GM12878 (cell line): ENCODE measurements around the gene INSL3. TPM values are rescaled to one million over a fixed set of nuclear protein-coding genes. Genes with fewer than 3 reads are reported as not detected.

Source experiments
- ATAC-seq: fragments of 200-7000 bp; cut with Tn5 transposase; 3 replicates; pipeline ENCODE4 v1.9.1; 2020; ENCODE audit warnings: mild to moderate bottlenecking, moderate library complexity
- BruUV-seq: library from RNA; stranded (reverse); fragments of 400-500 nt; replicated peaks from 2 replicates; lab custom pipeline; 2021; lab: Mats Ljungman, UMichigan
- CTCF ChIA-PET: fragments of 300-600 bp; sonication (Branson Sonifier 250); formaldehyde crosslinking; extraction: SDS; loops from one replicate; lab custom pipeline; 2021; ENCODE audit warnings: inconsistent platforms; lab: Yijun Ruan, JAX
- POLR2A ChIA-PET: fragments of 350-600 bp; formaldehyde crosslinking; extraction: SDS; loops from one replicate; lab custom pipeline; 2021; ENCODE audit warnings: inconsistent platforms; lab: Charles Lee
- RAD21 ChIA-PET: fragments of 300-600 bp; sonication (Branson Sonifier 250); formaldehyde crosslinking; loops from one replicate; lab custom pipeline; 2023; ENCODE audit warnings: antibody characterized with exemption; ENCODE audit not compliant: unreplicated experiment; lab: Charles Lee
- SMC1A ChIA-PET: fragments of 300-600 bp; sonication (Branson Sonifier 250); formaldehyde crosslinking; loops from one replicate; lab custom pipeline; 2023; ENCODE audit not compliant: unreplicated experiment, uncharacterized antibody; lab: Charles Lee
- DNase-seq: peaks from one replicate; pipeline ENCODE4 v3.0.0-alpha.2; 2011; ENCODE audit warnings: low read depth, low spot score
- FAIRE-seq: peaks from 3 replicates; lab custom pipeline; 2011; peaks lifted over from hg19 to GRCh38; lab: Jason Lieb, UNC
- H2AFZ ChIP-seq: 2 replicates; pipeline ENCODE4 v1.6.0; 2011; ENCODE audit warnings: low read depth, low read length, control low read depth; ENCODE audit not compliant: control insufficient read depth
- H3K27ac ChIP-seq: 2 replicates; pipeline ENCODE4 v1.5.1; 2011; ENCODE audit warnings: control low read depth; ENCODE audit not compliant: control insufficient read depth, insufficient read depth
- H3K27me3 ChIP-seq, 2 experiments: replicated peaks in 1 of 2; 2 replicates each; pipeline versions ENCODE4 v1.6.0 to v1.6.1; 2011; ENCODE audit warnings: low read length in 1 of 2; ENCODE audit not compliant: control insufficient read depth in 2 of 2, insufficient read depth in 2 of 2
- H3K36me3 ChIP-seq, 2 experiments: 2 replicates each; pipeline ENCODE4 v1.5.1; 2011; ENCODE audit warnings: low read length in 1 of 2; ENCODE audit not compliant: control insufficient read depth in 2 of 2, insufficient read depth in 2 of 2
- H3K4me1 ChIP-seq: 2 replicates; pipeline ENCODE4 v1.6.1; 2011; ENCODE audit warnings: mild to moderate bottlenecking, low read length, moderate library complexity, mixed read lengths; ENCODE audit not compliant: control insufficient read depth, insufficient read depth
- H3K4me2 ChIP-seq: 2 replicates; pipeline ENCODE4 v1.6.0; 2011; ENCODE audit warnings: control low read depth; ENCODE audit not compliant: control insufficient read depth, insufficient read depth
- H3K4me3 ChIP-seq: fragments of 200-600 bp; sonication (generic); 2 replicates; pipeline ENCODE4 v1.5.1; 2016
- H3K79me2 ChIP-seq: 2 replicates; pipeline ENCODE4 v1.6.0; 2011; ENCODE audit warnings: low read length; ENCODE audit not compliant: control insufficient read depth, insufficient read depth
- H3K9ac ChIP-seq: 2 replicates; pipeline ENCODE4 v1.8.0; 2011; ENCODE audit warnings: low read length, control low read depth, mixed read lengths; ENCODE audit not compliant: control insufficient read depth, insufficient read depth
- H3K9me3 ChIP-seq: replicated peaks from 3 replicates; pipeline ENCODE4 v1.5.1; 2011; ENCODE audit warnings: mild to moderate bottlenecking, low read length; ENCODE audit not compliant: control insufficient read depth, insufficient read depth
- H4K20me1 ChIP-seq: 2 replicates; pipeline ENCODE4 v1.6.0; 2011; ENCODE audit not compliant: control insufficient read depth, insufficient read depth
- BCLAF1 ChIP-seq: fragments of 450-650 bp; IDR thresholded peaks from 2 replicates; pipeline ENCODE4 v1.6.1; 2017; ENCODE audit warnings: antibody characterized with exemption, mild to moderate bottlenecking, moderate library complexity
- CEBPB ChIP-seq, 2 experiments: fragments of 150-350 bp in 1 of 2; IDR thresholded peaks; 2 replicates each; pipeline ENCODE4 v1.6.1; 2012 to 2014; ENCODE audit warnings: low read depth in 2 of 2, low read length in 2 of 2, borderline replicate concordance in 1 of 2, inconsistent platforms in 1 of 2
- EZH2 ChIP-seq: IDR thresholded peaks from 2 replicates; pipeline ENCODE4 v1.6.1; 2012; ENCODE audit warnings: low read depth, mild to moderate bottlenecking, control low read depth, inconsistent platforms, low read length, borderline replicate concordance; ENCODE audit not compliant: control insufficient read depth
- IKZF1 ChIP-seq: fragments of 450-650 bp; conservative IDR thresholded peaks from 2 replicates; pipeline ENCODE4 v1.6.1; 2017; ENCODE audit warnings: antibody characterized with exemption, mild to moderate bottlenecking
- MYC ChIP-seq: IDR thresholded peaks from 2 replicates; pipeline ENCODE4 v1.6.1; 2011; ENCODE audit warnings: mild to moderate bottlenecking, low read length, moderate library complexity, inconsistent platforms; ENCODE audit not compliant: insufficient read depth, insufficient replicate concordance, insufficient read length, severe bottlenecking
- NR2F1 ChIP-seq: fragments of 450-650 bp; conservative IDR thresholded peaks from 2 replicates; pipeline ENCODE4 v1.6.1; 2017; ENCODE audit warnings: mild to moderate bottlenecking
- POLR2AphosphoS5 ChIP-seq: IDR thresholded peaks from 2 replicates; pipeline ENCODE4 v1.6.1; 2011; ENCODE audit warnings: mild to moderate bottlenecking, low read length, inconsistent platforms
- RCOR1 ChIP-seq: conservative IDR thresholded peaks from 2 replicates; pipeline ENCODE4 v1.6.1; 2012; ENCODE audit warnings: low read depth, low read length, improper control_type of control experiment
- ZBTB33 ChIP-seq: fragments of 450-650 bp; IDR thresholded peaks from 2 replicates; pipeline ENCODE4 v1.6.1; 2017; ENCODE audit warnings: mild to moderate bottlenecking
- ZBTB4 ChIP-seq: fragments of 450-650 bp; formaldehyde crosslinking; IDR thresholded peaks from 2 replicates; pipeline ENCODE4 v1.4.0; 2022; ENCODE audit warnings: mild to moderate bottlenecking, moderate library complexity
- ZSCAN29 ChIP-seq: fragments of 450-650 bp; IDR thresholded peaks from 2 replicates; pipeline ENCODE4 v1.6.1; 2017; ENCODE audit warnings: mild to moderate bottlenecking, moderate library complexity
- WGBS: methylation state at CpG from one replicate; pipeline ENCODE4 v1.1.6; 2016; ENCODE audit warnings: low lambda C conversion rate; ENCODE audit not compliant: insufficient replicate concordance, insufficient coverage; ENCODE audit errors: missing lambda C conversion rate; 5-methylcytosine and 5-hydroxymethylcytosine counted together
- in situ Hi-C: fragments of 300-500 bp; cut with MboI; formaldehyde crosslinking; loops from 9 replicates; pipeline ENCODE4 v1.14.3; 2018; ENCODE audit warnings: mixed read lengths
- intact Hi-C: fragments of 100-400 bp; cut with micrococcal nuclease; formaldehyde crosslinking; loops from one replicate; pipeline ENCODE4 v1.14.2; 2022; ENCODE audit not compliant: unreplicated experiment
- polyA plus RNA-seq, 11 experiments: library from polyadenylated mRNA; depleted of rRNA in 4 of 11; unstranded in 6 of 11; stranded (reverse) in 5 of 11; fragments of >200 nt; fragmentation: Nextera tagmentation in 4 of 11; fragmentation: Illumina TruSeq in 1 of 11; extraction: Ambion mirVana in 4 of 11; extraction: Trizol in 1 of 11; gene quantifications; 1 replicate in 1 of 11; 2 replicates in 10 of 11; pipeline versions ENCODE4 v1.2.1 to v1.2.3, GENCODE V29; 2011 to 2016; ENCODE audit warnings: inconsistent platforms in 2 of 11, missing spikeins in 2 of 11, low read depth in 1 of 11
- total RNA-seq, 4 experiments: library from RNA; depleted of rRNA in 3 of 4; stranded (reverse); fragments of >200 nt in 3 of 4; fragmentation: Illumina TruSeq in 1 of 4; extraction: Trizol in 1 of 4; gene quantifications; 2 replicates each; pipeline versions ENCODE4 v1.2.1 to v1.2.3, GENCODE V29; 2013 to 2021

INSL3 gene
- total and polyA plus RNA-seq, 10 of the 15 experiments (the other 5 are each of a cell fraction or from before 2014, with no cell fraction given): 0.27 to 1.9 (median 0.70) TPM

- TF ChIP-seq IKZF1 (no peak), POLR2AphosphoS5 (no peak), ZSCAN29 (no peak)
- TF ChIP-seq, all 136 proteins: peak for 0
Measured at GRCh38 chr19:17834350-17835181, 13.2 kb upstream of the INSL3 start (continued).

GRCh38 chr19:17832443-17833208, 11.3 kb upstream of the INSL3 start:
- BruUV-seq: no TSS peak
- 94% methylated on average over 17 of the region's 17 CpGs for WGBS
- Histone ChIP-seq H4K20me1 (no peaks in the 10 kb centered on the region), H3K36me3 (peaks cover 6 to 13% of the 10 kb centered on the region in 2 experiments), H2AFZ (no peak overlapping the region), H3K27me3 (no peaks in the 10 kb centered on the region), H3K4me2 (no peak overlapping the region), H3K9ac (no peak overlapping the region), H3K4me3 (no peak overlapping the region), H3K4me1 (no peaks in the 10 kb centered on the region), H3K27ac (no peak overlapping the region), H3K79me2 (no peaks in the 10 kb centered on the region), H3K9me3 (no peaks in the 10 kb centered on the region; the same call in 2 of the 3 replicates)
- no peak for ATAC-seq
- TF ChIP-seq NR2F1 (no peak), MYC (no peak), ZBTB4 (CRISPR knock-in tag) (no peak), RCOR1 (no peak), CEBPB (IDR thresholded peaks at IDR 0.05; ENCODE audit: borderline replicate concordance in 1 of 2, low read depth in 2 of 2, low read length in 2 of 2) (no peak), BCLAF1 (no peak), EZH2 (no peak), ZBTB33 (0 out of 2 replicates have a peak, but pooled peaks have one; percentile 47)
- DNase-seq: no peak
- SMC1A ChIA-PET: no interaction called here
- CTCF ChIA-PET: no interaction called here
- POLR2A ChIA-PET: interaction anchor here (0.6 kb wide), 1 partner anchor 99 kb away, joined by 5 read pairs; no protein-coding TSS in a partner anchor
- in situ Hi-C loops: no loop called here
- intact Hi-C loops: no loop called here
- no peak for FAIRE-seq
- RAD21 ChIA-PET: no interaction called here
